ENCODE measurements around the gene PLEKHA5.

- TF ChIP-seq CTCF (IDR thresholded peaks at IDR 0.05) (no peak), POLR2A (IDR thresholded peaks at IDR 0.05) (no peak)
Measured at GRCh38 chr12:19107750-19108149, 21.8 kb upstream of the PLEKHA5 start.

All from heart left ventricle (tissue), 13 donors.